NCI-H2107 (cell line): ENCODE data around the gene PTPRN2.

Experiments used
- DNase-seq: peaks from one replicate; lab custom pipeline; 2025; lab: John Stamatoyannopoulos, UW

PTPRN2 gene

GRCh38 chr7:158028971-158029370 lies 558.7 kb downstream of the PTPRN2 start:
- DNase-seq = no peak

- DNase-seq = no peak
Measured at GRCh38 chr7:158028290-158028941, 559.2 kb downstream of the PTPRN2 start.

GRCh38 chr7:158027646-158028045 lies 560.0 kb downstream of the PTPRN2 start:
- DNase-seq = no peak

GRCh38 chr7:158026636-158027265 lies 560.9 kb downstream of the PTPRN2 start:
- DNase-seq = no peak

GRCh38 chr7:158025686-158026600 lies 561.7 kb downstream of the PTPRN2 start:
- DNase-seq = no peak

GRCh38 chr7:158024881-158025280 lies 562.7 kb downstream of the PTPRN2 start:
- DNase-seq = no peak

- no peak for DNase-seq
Measured at GRCh38 chr7:158024351-158024715, 563.3 kb downstream of the PTPRN2 start.

- DNase-seq = no peak
Measured at GRCh38 chr7:158023681-158024350, 563.8 kb downstream of the PTPRN2 start.

- no peak for DNase-seq
Measured at GRCh38 chr7:158023157-158023556, 564.5 kb downstream of the PTPRN2 start.

- DNase-seq = no peak
Measured at GRCh38 chr7:158022601-158023000, 565.0 kb downstream of the PTPRN2 start.

GRCh38 chr7:158021836-158022235 lies 565.8 kb downstream of the PTPRN2 start:
- no peak for DNase-seq

- DNase-seq = no peak
Measured at GRCh38 chr7:158020706-158021095, 566.9 kb downstream of the PTPRN2 start.

- DNase-seq = no peak
Measured at GRCh38 chr7:158019726-158020705, 567.6 kb downstream of the PTPRN2 start.

GRCh38 chr7:158018971-158019645 lies 568.5 kb downstream of the PTPRN2 start:
- DNase-seq = no peak

- no peak for DNase-seq
Measured at GRCh38 chr7:158018098-158018762, 569.4 kb downstream of the PTPRN2 start.

GRCh38 chr7:158017111-158018097 lies 570.2 kb downstream of the PTPRN2 start:
- no peak for DNase-seq

- peak; percentile 59 for DNase-seq
Measured at GRCh38 chr7:158016180-158017097, 571.2 kb downstream of the PTPRN2 start.
